WTC11 (cell line): ENCODE measurements around the gene P3H1. TPM values are rescaled to one million over a fixed set of nuclear protein-coding genes. Genes with fewer than 3 reads are reported as not detected.

Experiments
- ATAC-seq: fragments of 200-7000 bp; cut with Tn5 transposase; 2 replicates; pipeline ENCODE4 v1.10.0; 2021; ENCODE audit warnings: mild to moderate bottlenecking, moderate library complexity
- CTCF ChIA-PET: fragments of 300-600 bp; sonication (Branson Sonifier 250); formaldehyde crosslinking; loops from one replicate; lab custom pipeline; 2021; ENCODE audit warnings: antibody characterized with exemption; lab: Charles Lee
- POLR2A ChIA-PET: fragments of 350-600 bp; sonication (Branson Sonifier 250); formaldehyde crosslinking; loops from one replicate; lab custom pipeline; 2021; ENCODE audit warnings: antibody characterized with exemption; lab: Charles Lee
- DNase-seq: peaks from one replicate; pipeline ENCODE4 v3.0.0; 2021; ENCODE audit warnings: low spot score
- H3K27ac Mint-ChIP-seq: 2 replicates; pipeline ENCODE4 v1.8.0; 2021; ENCODE audit warnings: mixed read lengths
- H3K27me3 Mint-ChIP-seq: 2 replicates; pipeline ENCODE4 v1.8.0; 2021; ENCODE audit warnings: low read depth, mild to moderate bottlenecking, moderate library complexity, mixed read lengths
- H3K36me3 Mint-ChIP-seq: 2 replicates; pipeline ENCODE4 v1.8.0; 2021; ENCODE audit warnings: mixed read lengths
- H3K4me1 Mint-ChIP-seq: 2 replicates; pipeline ENCODE4 v1.8.0; 2022; ENCODE audit warnings: mixed read lengths
- H3K4me3 Mint-ChIP-seq: 2 replicates; pipeline ENCODE4 v1.8.0; 2021; ENCODE audit warnings: mild to moderate bottlenecking, moderate library complexity, mixed read lengths
- H3K9me3 Mint-ChIP-seq: 2 replicates; pipeline ENCODE4 v1.8.0; 2021; ENCODE audit warnings: mixed read lengths
- ATF1 ChIP-seq: sonication (generic); formaldehyde crosslinking; IDR thresholded peaks from 2 replicates; pipeline ENCODE4 v1.8.1; 2023; ENCODE audit warnings: mild to moderate bottlenecking, moderate library complexity, missing genetic modification reagents
- ELF4 ChIP-seq: sonication (generic); formaldehyde crosslinking; IDR thresholded peaks from 2 replicates; pipeline ENCODE4 v1.8.1; 2022; ENCODE audit warnings: low read depth, mild to moderate bottlenecking, moderate library complexity, missing genetic modification reagents
- EMX1 ChIP-seq: fragments of 250-450 bp; sonication (Bioruptor Pico); IDR thresholded peaks from 2 replicates; pipeline ENCODE4 v1.8.0; 2021; ENCODE audit warnings: mild to moderate bottlenecking
- GABPB1 ChIP-seq: sonication (generic); formaldehyde crosslinking; IDR thresholded peaks from 2 replicates; pipeline ENCODE4 v1.8.1; 2023; ENCODE audit warnings: mild to moderate bottlenecking, missing genetic modification reagents
- TP53 ChIP-seq: sonication (generic); formaldehyde crosslinking; IDR thresholded peaks from 2 replicates; pipeline ENCODE4 v1.8.1; 2023; ENCODE audit warnings: mild to moderate bottlenecking, missing genetic modification reagents
- total RNA-seq: library from RNA; stranded (reverse); gene quantifications from 3 replicates; pipeline ENCODE4 v1.2.3, GENCODE V29; 2021
- TF ChIP-seq, protein P1 (sequence below): sonication (generic); formaldehyde crosslinking; IDR thresholded peaks from 2 replicates; pipeline ENCODE4 v1.8.0; 2022; ENCODE audit warnings: mild to moderate bottlenecking, missing genetic modification reagents
- TF ChIP-seq, protein P2 (sequence below): fragments of 250-450 bp; sonication (Bioruptor Pico); conservative IDR thresholded peaks from 2 replicates; pipeline ENCODE4 v1.9.0; 2021; ENCODE audit warnings: mild to moderate bottlenecking
- TF ChIP-seq, protein P3 (sequence below): fragments of 250-450 bp; sonication (Bioruptor Pico); IDR thresholded peaks from 2 replicates; pipeline ENCODE4 v1.9.0; 2021; ENCODE audit warnings: mild to moderate bottlenecking, borderline replicate concordance
- TF ChIP-seq, protein P4 (sequence below): sonication (generic); formaldehyde crosslinking; IDR thresholded peaks from 2 replicates; pipeline ENCODE4 v1.8.1; 2023; ENCODE audit warnings: mild to moderate bottlenecking, moderate library complexity, missing genetic modification reagents
- TF ChIP-seq, protein P5 (sequence below): sonication (generic); formaldehyde crosslinking; conservative IDR thresholded peaks from 2 replicates; pipeline ENCODE4 v1.8.1; 2022; ENCODE audit warnings: mild to moderate bottlenecking, missing genetic modification reagents
- TF ChIP-seq, protein P6 (sequence below): sonication (generic); formaldehyde crosslinking; IDR thresholded peaks from 2 replicates; pipeline ENCODE4 v1.8.1; 2023; ENCODE audit warnings: mild to moderate bottlenecking, missing genetic modification reagents, moderate library complexity
- TF ChIP-seq, protein P7 (sequence below): sonication (generic); formaldehyde crosslinking; IDR thresholded peaks from 2 replicates; pipeline ENCODE4 v1.8.0; 2022; ENCODE audit warnings: mild to moderate bottlenecking, missing genetic modification reagents
- TF ChIP-seq, protein P8 (sequence below): sonication (generic); formaldehyde crosslinking; IDR thresholded peaks from 2 replicates; pipeline ENCODE4 v1.8.1; 2023; ENCODE audit warnings: mild to moderate bottlenecking, missing genetic modification reagents, moderate library complexity
- TF ChIP-seq, protein P9 (sequence below): fragments of 250-450 bp; sonication (Bioruptor Pico); IDR thresholded peaks from 2 replicates; pipeline ENCODE4 v1.9.0; 2021; ENCODE audit warnings: mild to moderate bottlenecking
- TF ChIP-seq, protein P10 (sequence below): sonication (generic); formaldehyde crosslinking; IDR thresholded peaks from 2 replicates; pipeline ENCODE4 v1.8.0; 2022; ENCODE audit warnings: mild to moderate bottlenecking, missing genetic modification reagents

The P3H1 gene
- total RNA-seq, 1 experiment from 2014 or later = 95.1 TPM

DNA sequence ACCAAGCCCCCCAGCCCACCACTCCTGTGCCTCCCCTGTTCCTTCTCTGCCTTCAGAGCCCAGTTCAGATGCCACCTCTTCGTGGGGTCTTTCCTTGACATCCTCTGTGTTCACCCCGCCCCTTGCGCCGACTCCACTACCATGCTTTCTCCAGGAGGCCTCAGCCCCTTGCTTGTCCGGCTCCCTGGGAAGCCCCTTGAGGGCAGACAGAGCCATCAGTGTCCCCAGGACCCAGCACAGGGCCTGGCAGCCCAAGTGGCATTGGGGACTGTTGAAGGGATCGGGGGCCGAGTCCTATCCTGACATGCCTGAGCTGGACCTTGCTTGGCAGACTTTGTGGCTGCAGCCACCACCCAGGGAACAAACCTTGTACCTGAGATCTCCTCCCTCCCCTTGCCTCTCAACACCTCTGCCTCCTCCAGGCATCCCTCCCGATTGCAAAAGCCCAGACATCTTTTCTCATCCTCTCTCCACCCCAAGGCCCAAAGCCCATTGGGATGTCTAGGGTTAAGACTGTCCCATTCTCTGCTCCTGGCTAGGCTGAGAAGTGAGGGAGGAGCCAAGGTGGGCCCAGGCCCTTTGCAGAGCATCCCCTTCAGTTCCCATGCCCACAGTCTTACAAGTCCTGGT, 30.1 kb downstream of the P3H1 start:
- no peaks in the 10 kb centered on the region for H3K9me3 Mint-ChIP-seq
- no peak for ATAC-seq
- no peaks in the 10 kb centered on the region for H3K36me3 Mint-ChIP-seq
- H3K27me3 Mint-ChIP-seq = no peaks in the 10 kb centered on the region
- CTCF ChIA-PET = interaction anchor here (0.8 to 2.5 kb wide), 10 partner anchors 10 to 159 kb away, joined by 3 to 13 read pairs (median 3); partner anchors contain the start of genes PPIH and ZNF691
- H3K4me3 Mint-ChIP-seq = no peak overlapping the region
- TF ChIP-seq, protein P1, sequence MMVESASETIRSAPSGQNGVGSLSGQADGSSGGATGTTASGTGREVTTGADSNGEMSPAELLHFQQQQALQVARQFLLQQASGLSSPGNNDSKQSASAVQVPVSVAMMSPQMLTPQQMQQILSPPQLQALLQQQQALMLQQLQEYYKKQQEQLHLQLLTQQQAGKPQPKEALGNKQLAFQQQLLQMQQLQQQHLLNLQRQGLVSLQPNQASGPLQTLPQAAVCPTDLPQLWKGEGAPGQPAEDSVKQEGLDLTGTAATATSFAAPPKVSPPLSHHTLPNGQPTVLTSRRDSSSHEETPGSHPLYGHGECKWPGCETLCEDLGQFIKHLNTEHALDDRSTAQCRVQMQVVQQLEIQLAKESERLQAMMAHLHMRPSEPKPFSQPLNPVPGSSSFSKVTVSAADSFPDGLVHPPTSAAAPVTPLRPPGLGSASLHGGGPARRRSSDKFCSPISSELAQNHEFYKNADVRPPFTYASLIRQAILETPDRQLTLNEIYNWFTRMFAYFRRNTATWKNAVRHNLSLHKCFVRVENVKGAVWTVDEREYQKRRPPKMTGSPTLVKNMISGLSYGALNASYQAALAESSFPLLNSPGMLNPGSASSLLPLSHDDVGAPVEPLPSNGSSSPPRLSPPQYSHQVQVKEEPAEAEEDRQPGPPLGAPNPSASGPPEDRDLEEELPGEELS (CRISPR knock-in tag) = no peak
- no peak for TF ChIP-seq ATF1 (CRISPR knock-in tag)
- TF ChIP-seq, protein P2, sequence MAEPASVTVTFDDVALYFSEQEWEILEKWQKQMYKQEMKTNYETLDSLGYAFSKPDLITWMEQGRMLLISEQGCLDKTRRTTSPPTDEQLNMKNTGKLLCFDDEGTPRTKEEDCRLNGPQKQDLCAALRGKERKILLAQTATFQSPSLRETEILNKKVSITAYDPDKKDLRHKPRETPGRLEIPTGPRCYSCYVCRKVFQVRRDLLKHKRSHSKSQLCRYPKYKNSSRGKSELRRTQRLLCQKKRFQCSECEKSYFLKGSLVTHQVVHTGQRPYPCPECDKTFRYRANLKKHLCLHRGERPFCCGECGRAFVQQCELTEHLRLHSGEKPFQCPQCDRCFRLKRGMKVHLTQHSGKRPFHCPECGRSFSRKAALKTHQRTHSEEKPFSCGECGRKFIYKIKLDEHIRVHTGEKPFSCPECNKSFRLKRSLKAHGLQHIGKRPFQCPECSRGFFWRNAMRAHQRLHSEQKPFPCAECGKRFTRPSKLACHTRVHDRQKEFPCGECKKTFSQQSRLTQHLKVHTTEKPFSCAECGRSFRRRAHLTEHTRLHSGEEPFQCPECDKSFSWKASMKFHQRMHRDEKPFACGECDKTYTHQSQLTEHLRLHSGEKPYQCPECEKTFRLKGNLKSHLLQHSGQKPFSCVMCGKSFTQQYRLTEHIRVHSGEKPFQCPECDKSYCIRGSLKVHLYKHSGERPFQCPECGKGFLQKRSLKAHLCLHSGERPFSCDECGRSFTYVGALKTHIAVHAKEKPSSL (CRISPR knock-in tag) = no peak
- POLR2A ChIA-PET = no interaction called here
- peaks cover 34% of the 10 kb centered on the region for H3K4me1 Mint-ChIP-seq
- H3K27ac Mint-ChIP-seq = peak overlapping the region; percentile 15; the same call in 1 of the 2 replicates
- no peak for DNase-seq

DNA sequence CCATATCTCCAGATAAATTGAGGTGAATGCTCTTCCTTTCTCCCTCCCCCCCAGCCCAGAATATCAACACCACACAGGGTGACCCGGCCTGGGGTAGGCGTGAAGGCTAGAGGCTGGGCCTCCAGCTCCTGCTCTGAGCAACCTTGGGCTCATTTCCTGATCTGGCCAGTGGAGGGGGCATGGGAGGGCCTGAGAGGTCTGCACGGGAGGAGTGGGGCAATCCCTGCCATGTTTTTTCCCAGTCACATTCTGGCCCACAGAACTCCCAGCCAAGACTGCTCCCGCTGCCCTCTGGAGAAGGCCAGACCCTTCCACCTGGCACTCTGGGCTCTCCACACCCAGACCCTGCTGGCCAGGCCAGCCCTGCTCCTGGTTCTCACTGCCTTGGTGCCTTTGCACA, 30.7 kb downstream of the P3H1 start:
- POLR2A ChIA-PET = no interaction called here
- ATAC-seq (peak; percentile 16), DNase-seq (peak; percentile 55)
- no peaks in the 10 kb centered on the region for H3K27me3 Mint-ChIP-seq
- no peak overlapping the region for H3K4me3 Mint-ChIP-seq
- CTCF ChIA-PET = interaction anchor here (0.6 to 2.7 kb wide), 13 partner anchors 11 to 178 kb away, joined by 3 to 14 read pairs (median 3); partner anchors contain the start of genes C1orf50, PPIH and ZNF691
- H3K36me3 Mint-ChIP-seq = no peaks in the 10 kb centered on the region
- no peaks in the 10 kb centered on the region for H3K9me3 Mint-ChIP-seq
- H3K27ac Mint-ChIP-seq = 0 out of 2 replicates have a peak overlapping the region, but pooled peaks have one; percentile 15
- peaks cover 32% of the 10 kb centered on the region for H3K4me1 Mint-ChIP-seq
- TF ChIP-seq, protein P3, sequence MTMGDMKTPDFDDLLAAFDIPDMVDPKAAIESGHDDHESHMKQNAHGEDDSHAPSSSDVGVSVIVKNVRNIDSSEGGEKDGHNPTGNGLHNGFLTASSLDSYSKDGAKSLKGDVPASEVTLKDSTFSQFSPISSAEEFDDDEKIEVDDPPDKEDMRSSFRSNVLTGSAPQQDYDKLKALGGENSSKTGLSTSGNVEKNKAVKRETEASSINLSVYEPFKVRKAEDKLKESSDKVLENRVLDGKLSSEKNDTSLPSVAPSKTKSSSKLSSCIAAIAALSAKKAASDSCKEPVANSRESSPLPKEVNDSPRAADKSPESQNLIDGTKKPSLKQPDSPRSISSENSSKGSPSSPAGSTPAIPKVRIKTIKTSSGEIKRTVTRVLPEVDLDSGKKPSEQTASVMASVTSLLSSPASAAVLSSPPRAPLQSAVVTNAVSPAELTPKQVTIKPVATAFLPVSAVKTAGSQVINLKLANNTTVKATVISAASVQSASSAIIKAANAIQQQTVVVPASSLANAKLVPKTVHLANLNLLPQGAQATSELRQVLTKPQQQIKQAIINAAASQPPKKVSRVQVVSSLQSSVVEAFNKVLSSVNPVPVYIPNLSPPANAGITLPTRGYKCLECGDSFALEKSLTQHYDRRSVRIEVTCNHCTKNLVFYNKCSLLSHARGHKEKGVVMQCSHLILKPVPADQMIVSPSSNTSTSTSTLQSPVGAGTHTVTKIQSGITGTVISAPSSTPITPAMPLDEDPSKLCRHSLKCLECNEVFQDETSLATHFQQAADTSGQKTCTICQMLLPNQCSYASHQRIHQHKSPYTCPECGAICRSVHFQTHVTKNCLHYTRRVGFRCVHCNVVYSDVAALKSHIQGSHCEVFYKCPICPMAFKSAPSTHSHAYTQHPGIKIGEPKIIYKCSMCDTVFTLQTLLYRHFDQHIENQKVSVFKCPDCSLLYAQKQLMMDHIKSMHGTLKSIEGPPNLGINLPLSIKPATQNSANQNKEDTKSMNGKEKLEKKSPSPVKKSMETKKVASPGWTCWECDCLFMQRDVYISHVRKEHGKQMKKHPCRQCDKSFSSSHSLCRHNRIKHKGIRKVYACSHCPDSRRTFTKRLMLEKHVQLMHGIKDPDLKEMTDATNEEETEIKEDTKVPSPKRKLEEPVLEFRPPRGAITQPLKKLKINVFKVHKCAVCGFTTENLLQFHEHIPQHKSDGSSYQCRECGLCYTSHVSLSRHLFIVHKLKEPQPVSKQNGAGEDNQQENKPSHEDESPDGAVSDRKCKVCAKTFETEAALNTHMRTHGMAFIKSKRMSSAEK (CRISPR knock-in tag) = no peak
- TF ChIP-seq, protein P4, sequence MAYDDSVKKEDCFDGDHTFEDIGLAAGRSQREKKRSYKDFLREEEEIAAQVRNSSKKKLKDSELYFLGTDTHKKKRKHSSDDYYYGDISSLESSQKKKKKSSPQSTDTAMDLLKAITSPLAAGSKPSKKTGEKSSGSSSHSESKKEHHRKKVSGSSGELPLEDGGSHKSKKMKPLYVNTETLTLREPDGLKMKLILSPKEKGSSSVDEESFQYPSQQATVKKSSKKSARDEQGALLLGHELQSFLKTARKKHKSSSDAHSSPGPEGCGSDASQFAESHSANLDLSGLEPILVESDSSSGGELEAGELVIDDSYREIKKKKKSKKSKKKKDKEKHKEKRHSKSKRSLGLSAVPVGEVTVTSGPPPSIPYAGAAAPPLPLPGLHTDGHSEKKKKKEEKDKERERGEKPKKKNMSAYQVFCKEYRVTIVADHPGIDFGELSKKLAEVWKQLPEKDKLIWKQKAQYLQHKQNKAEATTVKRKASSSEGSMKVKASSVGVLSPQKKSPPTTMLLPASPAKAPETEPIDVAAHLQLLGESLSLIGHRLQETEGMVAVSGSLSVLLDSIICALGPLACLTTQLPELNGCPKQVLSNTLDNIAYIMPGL (CRISPR knock-in tag) = no peak
- TF ChIP-seq, protein P5, sequence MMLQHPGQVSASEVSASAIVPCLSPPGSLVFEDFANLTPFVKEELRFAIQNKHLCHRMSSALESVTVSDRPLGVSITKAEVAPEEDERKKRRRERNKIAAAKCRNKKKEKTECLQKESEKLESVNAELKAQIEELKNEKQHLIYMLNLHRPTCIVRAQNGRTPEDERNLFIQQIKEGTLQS = no peak
- TF ChIP-seq ELF4 = no peak
- TF ChIP-seq GABPB1 (CRISPR knock-in tag) = no peak
- TF ChIP-seq, protein P6, sequence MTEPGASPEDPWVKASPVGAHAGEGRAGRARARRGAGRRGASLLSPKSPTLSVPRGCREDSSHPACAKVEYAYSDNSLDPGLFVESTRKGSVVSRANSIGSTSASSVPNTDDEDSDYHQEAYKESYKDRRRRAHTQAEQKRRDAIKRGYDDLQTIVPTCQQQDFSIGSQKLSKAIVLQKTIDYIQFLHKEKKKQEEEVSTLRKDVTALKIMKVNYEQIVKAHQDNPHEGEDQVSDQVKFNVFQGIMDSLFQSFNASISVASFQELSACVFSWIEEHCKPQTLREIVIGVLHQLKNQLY (CRISPR knock-in tag) = no peak
- TF ChIP-seq, protein P2 (CRISPR knock-in tag) = no peak
- TF ChIP-seq, protein P7, sequence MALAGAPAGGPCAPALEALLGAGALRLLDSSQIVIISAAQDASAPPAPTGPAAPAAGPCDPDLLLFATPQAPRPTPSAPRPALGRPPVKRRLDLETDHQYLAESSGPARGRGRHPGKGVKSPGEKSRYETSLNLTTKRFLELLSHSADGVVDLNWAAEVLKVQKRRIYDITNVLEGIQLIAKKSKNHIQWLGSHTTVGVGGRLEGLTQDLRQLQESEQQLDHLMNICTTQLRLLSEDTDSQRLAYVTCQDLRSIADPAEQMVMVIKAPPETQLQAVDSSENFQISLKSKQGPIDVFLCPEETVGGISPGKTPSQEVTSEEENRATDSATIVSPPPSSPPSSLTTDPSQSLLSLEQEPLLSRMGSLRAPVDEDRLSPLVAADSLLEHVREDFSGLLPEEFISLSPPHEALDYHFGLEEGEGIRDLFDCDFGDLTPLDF (CRISPR knock-in tag) = no peak
- TF ChIP-seq, protein P8, sequence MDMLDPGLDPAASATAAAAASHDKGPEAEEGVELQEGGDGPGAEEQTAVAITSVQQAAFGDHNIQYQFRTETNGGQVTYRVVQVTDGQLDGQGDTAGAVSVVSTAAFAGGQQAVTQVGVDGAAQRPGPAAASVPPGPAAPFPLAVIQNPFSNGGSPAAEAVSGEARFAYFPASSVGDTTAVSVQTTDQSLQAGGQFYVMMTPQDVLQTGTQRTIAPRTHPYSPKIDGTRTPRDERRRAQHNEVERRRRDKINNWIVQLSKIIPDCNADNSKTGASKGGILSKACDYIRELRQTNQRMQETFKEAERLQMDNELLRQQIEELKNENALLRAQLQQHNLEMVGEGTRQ = no peak
- no peak for TF ChIP-seq TP53 (CRISPR knock-in tag)
- TF ChIP-seq, protein P9, sequence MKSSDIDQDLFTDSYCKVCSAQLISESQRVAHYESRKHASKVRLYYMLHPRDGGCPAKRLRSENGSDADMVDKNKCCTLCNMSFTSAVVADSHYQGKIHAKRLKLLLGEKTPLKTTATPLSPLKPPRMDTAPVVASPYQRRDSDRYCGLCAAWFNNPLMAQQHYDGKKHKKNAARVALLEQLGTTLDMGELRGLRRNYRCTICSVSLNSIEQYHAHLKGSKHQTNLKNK (CRISPR knock-in tag) = no peak
- TF ChIP-seq, protein P10, sequence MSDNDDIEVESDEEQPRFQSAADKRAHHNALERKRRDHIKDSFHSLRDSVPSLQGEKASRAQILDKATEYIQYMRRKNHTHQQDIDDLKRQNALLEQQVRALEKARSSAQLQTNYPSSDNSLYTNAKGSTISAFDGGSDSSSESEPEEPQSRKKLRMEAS (CRISPR knock-in tag) = no peak
- TF ChIP-seq EMX1 (CRISPR knock-in tag) = no peak
